Neural cell (in vitro differentiated cells): ENCODE results near the gene CPXM2. TPM values are rescaled to one million over a fixed set of nuclear protein-coding genes. Genes with fewer than 3 reads are reported as not detected.

Experiments used
- H2AFZ ChIP-seq: fragments of 200-600, 300-800 bp; sonication (generic), shearing (Covaris generic); 2 replicates; pipeline ENCODE4 v1.6.0; 2014; ENCODE audit warnings: low read depth, mild to moderate bottlenecking, antibody characterized with exemption, low read length, moderate library complexity
- H3F3A ChIP-seq: fragments of 200-600 bp; shearing (Covaris generic); 2 replicates; pipeline ENCODE4 v1.6.1; 2016; ENCODE audit warnings: mild to moderate bottlenecking, moderate library complexity, mixed read lengths, antibody characterized with exemption, low read length; ENCODE audit not compliant: insufficient read depth, poor library complexity, severe bottlenecking
- H3K27ac ChIP-seq: fragments of 200-600, 300-800 bp; sonication (generic), shearing (Covaris generic); 2 replicates; pipeline ENCODE4 v1.5.1; 2014; ENCODE audit warnings: mild to moderate bottlenecking, low read length, moderate library complexity
- H3K27me3 ChIP-seq: fragments of 300-800, 200-600 bp; sonication (generic), shearing (Covaris generic); 2 replicates; pipeline ENCODE4 v1.6.0; 2014; ENCODE audit warnings: mild to moderate bottlenecking, low read depth, low read length, moderate library complexity; ENCODE audit not compliant: insufficient read depth
- H3K36me3 ChIP-seq: fragments of 300-800, 200-600 bp; sonication (generic), shearing (Covaris generic); 2 replicates; pipeline ENCODE4 v1.5.1; 2014; ENCODE audit warnings: mild to moderate bottlenecking, antibody characterized with exemption, low read length, moderate library complexity; ENCODE audit not compliant: insufficient read depth
- H3K4me2 ChIP-seq: fragments of 300-800, 200-600 bp; sonication (generic), shearing (Covaris generic); 2 replicates; pipeline ENCODE4 v1.6.0; 2014; ENCODE audit warnings: mild to moderate bottlenecking, low read length
- H3K4me3 ChIP-seq: fragments of 300-800, 200-600 bp; sonication (generic), shearing (Covaris generic); 2 replicates; pipeline ENCODE4 v1.5.1; 2014; ENCODE audit warnings: mild to moderate bottlenecking, low read length, moderate library complexity
- H3K79me2 ChIP-seq: fragments of 200-600 bp; shearing (Covaris generic); replicated peaks from 2 replicates; pipeline ENCODE4 v1.6.0; 2014; ENCODE audit warnings: mild to moderate bottlenecking, low read length, moderate library complexity; ENCODE audit not compliant: insufficient read depth
- H3K9ac ChIP-seq: fragments of 300-800, 200-600 bp; sonication (generic), shearing (Covaris generic); 2 replicates; pipeline ENCODE4 v1.6.1; 2016; ENCODE audit warnings: mild to moderate bottlenecking, low read length, mixed read lengths
- H3K9me2 ChIP-seq: fragments of 200-600 bp; shearing (Covaris generic); 2 replicates; pipeline ENCODE4 v1.6.1; 2016; ENCODE audit warnings: mild to moderate bottlenecking, low read length, mixed read lengths; ENCODE audit not compliant: insufficient read depth
- H3K9me3 ChIP-seq: fragments of 200-600, 300-800 bp; sonication (generic), shearing (Covaris generic); 2 replicates; pipeline ENCODE4 v1.6.1; 2016; ENCODE audit warnings: mild to moderate bottlenecking, mixed run types, low read length, moderate library complexity, mixed read lengths
- H4K20me1 ChIP-seq: fragments of 200-600 bp; shearing (Covaris generic); 2 replicates; pipeline ENCODE4 v1.6.1; 2016; ENCODE audit warnings: mild to moderate bottlenecking, mixed run types; ENCODE audit not compliant: insufficient read depth
- MXI1 ChIP-seq: fragments of 450-650 bp; conservative IDR thresholded peaks from 2 replicates; pipeline ENCODE4 v1.6.1; 2014; ENCODE audit warnings: antibody characterized with exemption, mild to moderate bottlenecking; ENCODE audit not compliant: poor library complexity, severe bottlenecking
- RAD21 ChIP-seq: fragments of 450-650 bp; conservative IDR thresholded peaks from 2 replicates; pipeline ENCODE4 v1.6.1; 2014; ENCODE audit warnings: antibody characterized with exemption, mild to moderate bottlenecking, moderate library complexity
- REST ChIP-seq: IDR thresholded peaks from 2 replicates; pipeline ENCODE4 v1.6.1; 2012; ENCODE audit warnings: borderline replicate concordance
- polyA plus RNA-seq: library from polyadenylated mRNA; depleted of rRNA; stranded (reverse); fragments of >200 nt; gene quantifications from 2 replicates; pipeline ENCODE4 v1.2.3, GENCODE V29; 2014

Gene CPXM2
- polyA plus RNA-seq, 1 donor from 2014 or later: not detected

- H3K4me3 ChIP-seq: no peak overlapping the region
- no peaks in the 10 kb centered on the region for H3K79me2 ChIP-seq
- H3K36me3 ChIP-seq: no peaks in the 10 kb centered on the region
- H3K9ac ChIP-seq: no peak overlapping the region
- no peaks in the 10 kb centered on the region for H3K27me3 ChIP-seq
- no peaks in the 10 kb centered on the region for H3K9me3 ChIP-seq
- no peak overlapping the region for H2AFZ ChIP-seq
- H3K27ac ChIP-seq: no peak overlapping the region
- no peaks in the 10 kb centered on the region for H4K20me1 ChIP-seq
- H3K4me2 ChIP-seq: no peak overlapping the region
- no peaks in the 10 kb centered on the region for H3F3A ChIP-seq
- TF ChIP-seq RAD21 (no peak), MXI1 (no peak), REST (no peak)
- H3K9me2 ChIP-seq: no peaks in the 10 kb centered on the region
These were observed 137.5 kb downstream of the CPXM2 start for GRCh38 chr10:123754123-123754522.

- no peaks in the 10 kb centered on the region for H3K27me3 ChIP-seq
These were observed 140.1 kb downstream of the CPXM2 start for GRCh38 chr10:123751342-123752134.

More at GRCh38 chr10:123751342-123752134, 140.1 kb downstream of the CPXM2 start:
- Histone ChIP-seq H3K27ac (peak overlapping the region; percentile 72), H3K9me2 (no peaks in the 10 kb centered on the region), H3K4me3 (no peak overlapping the region), H3F3A (no peaks in the 10 kb centered on the region), H3K36me3 (no peaks in the 10 kb centered on the region), H3K4me2 (no peak overlapping the region), H4K20me1 (no peaks in the 10 kb centered on the region), H3K9me3 (no peaks in the 10 kb centered on the region), H2AFZ (no peak overlapping the region), H3K79me2 (no peaks in the 10 kb centered on the region), H3K9ac (peak overlapping the region; percentile 31)
- TF ChIP-seq REST (peak; percentile 54), MXI1 (no peak)
